Breast epithelium (tissue), 4 donors: Measurements from ENCODE around the gene PLAAT5. TPM values are rescaled to one million over a fixed set of nuclear protein-coding genes. Genes with fewer than 3 reads are reported as not detected.
A peak's percentile ranks its signal among the peaks of the same experiment; 100 is the strongest.

Source experiments
- DNase-seq, 2 donors: peaks; one replicate each; pipeline ENCODE4 v3.0.0-alpha.2; 2019; ENCODE audit warnings: low spot score in 2 of 2
- H3K27ac ChIP-seq, 2 donors: fragments of 200-600 bp; sonication (generic) in 1 of 2; one replicate each; pipeline ENCODE4 v1.5.1; 2016 to 2019; ENCODE audit warnings: mild to moderate bottlenecking in 1 of 2
- H3K27me3 ChIP-seq, 2 donors: fragments of 200-600 bp; sonication (generic) in 1 of 2; one replicate each; pipeline versions ENCODE4 v1.5.1 to v1.6.0; 2017 to 2019; ENCODE audit warnings: control low read depth in 1 of 2, mild to moderate bottlenecking in 1 of 2
- H3K36me3 ChIP-seq: fragments of 200-600 bp; one replicate; pipeline ENCODE4 v1.5.1; 2019
- H3K4me1 ChIP-seq, 2 donors: fragments of 200-600 bp; sonication (generic); one replicate each; pipeline ENCODE4 v1.5.1; 2016 to 2019; ENCODE audit warnings: control low read depth in 1 of 2
- H3K4me3 ChIP-seq, 3 donors: fragments of 200-600 bp; sonication (generic); 1 replicate in 2 of 3; 2 replicates in 1 of 3; pipeline ENCODE4 v1.5.1; 2016 to 2019; ENCODE audit warnings: mild to moderate bottlenecking in 3 of 3, moderate library complexity in 2 of 3
- H3K9me3 ChIP-seq, 2 donors: fragments of 200-600 bp; sonication (generic) in 1 of 2; one replicate each; pipeline ENCODE4 v1.5.1; 2016 to 2019; ENCODE audit warnings: control low read depth in 1 of 2
- POLR2A ChIP-seq: fragments of 450-650 bp; IDR thresholded peaks from one replicate; pipeline ENCODE4 v1.6.1; 2016; ENCODE audit warnings: antibody characterized with exemption, mild to moderate bottlenecking, moderate library complexity
- POLR2AphosphoS5 ChIP-seq, 3 donors: sonication (generic); formaldehyde crosslinking; IDR thresholded peaks; one replicate each; pipeline ENCODE4 v1.6.1; 2017; ENCODE audit warnings: antibody characterized with exemption in 3 of 3
- intact Hi-C: fragments of 100-400 bp; cut with DNase I; formaldehyde crosslinking; loops from one replicate; pipeline ENCODE4 v1.15.1; 2023; ENCODE audit warnings: low total_unique reads
- total RNA-seq, 3 donors: library from RNA; depleted of rRNA; stranded (reverse); fragments of >200 nt; gene quantifications; one replicate each; pipeline ENCODE4 v1.1.0, GENCODE V29; 2016
- TF ChIP-seq, protein P1 (sequence below), 3 donors: fragments of 450-650 bp; IDR thresholded peaks; one replicate each; pipeline ENCODE4 v1.5.1; 2016 to 2017; ENCODE audit warnings: antibody characterized with exemption in 3 of 3, mild to moderate bottlenecking in 3 of 3, moderate library complexity in 3 of 3

PLAAT5 gene
- total RNA-seq, 3 donors from 2014 or later, result 9.8 to 61.9 (median 11.9) TPM

DNA sequence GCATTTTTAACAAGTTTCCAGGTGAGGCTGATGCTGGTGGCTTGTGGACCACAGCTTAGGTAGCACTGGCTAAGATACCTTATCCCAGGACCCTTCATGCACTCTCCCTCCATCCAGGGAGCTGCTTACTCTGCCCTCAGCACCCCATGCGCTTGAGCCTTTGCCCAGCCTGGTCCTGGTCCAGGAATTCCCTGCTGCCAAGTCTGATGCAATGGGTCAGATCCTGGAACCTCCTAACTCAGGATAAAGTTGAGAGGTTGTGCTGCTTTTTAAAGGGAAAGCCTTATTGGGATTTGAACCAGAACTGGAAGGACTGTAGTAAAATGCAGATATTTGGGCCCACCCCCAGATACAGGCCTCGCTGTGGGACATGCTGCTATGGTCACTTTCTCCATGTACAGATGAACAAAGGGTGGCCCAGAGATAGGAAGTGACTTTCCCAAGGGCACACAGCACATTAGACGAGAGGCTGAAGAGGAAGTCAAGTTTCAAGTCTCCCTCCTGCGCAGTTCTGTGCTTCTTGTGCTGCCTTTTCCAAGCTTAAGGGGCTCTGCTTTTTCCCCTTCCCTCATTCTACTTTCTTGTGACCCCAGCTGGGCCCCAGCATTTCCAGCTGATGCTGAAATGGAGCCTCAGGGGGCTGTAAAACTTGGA, 14.1 kb upstream of the PLAAT5 start:
- Histone ChIP-seq H3K27me3 (no peaks in the 10 kb centered on the region), H3K4me3 (no peak overlapping the region), H3K27ac (no peak overlapping the region), H3K36me3 (no peaks in the 10 kb centered on the region), H3K9me3 (peaks cover 0 to 8% of the 10 kb centered on the region in 2 donors), H3K4me1 (no peaks in the 10 kb centered on the region)
- intact Hi-C loops, result no loop called here
- DNase-seq, result peak in 1 of 2 donors; percentile 66
- TF ChIP-seq POLR2A, result no peak
- TF ChIP-seq, protein P1, sequence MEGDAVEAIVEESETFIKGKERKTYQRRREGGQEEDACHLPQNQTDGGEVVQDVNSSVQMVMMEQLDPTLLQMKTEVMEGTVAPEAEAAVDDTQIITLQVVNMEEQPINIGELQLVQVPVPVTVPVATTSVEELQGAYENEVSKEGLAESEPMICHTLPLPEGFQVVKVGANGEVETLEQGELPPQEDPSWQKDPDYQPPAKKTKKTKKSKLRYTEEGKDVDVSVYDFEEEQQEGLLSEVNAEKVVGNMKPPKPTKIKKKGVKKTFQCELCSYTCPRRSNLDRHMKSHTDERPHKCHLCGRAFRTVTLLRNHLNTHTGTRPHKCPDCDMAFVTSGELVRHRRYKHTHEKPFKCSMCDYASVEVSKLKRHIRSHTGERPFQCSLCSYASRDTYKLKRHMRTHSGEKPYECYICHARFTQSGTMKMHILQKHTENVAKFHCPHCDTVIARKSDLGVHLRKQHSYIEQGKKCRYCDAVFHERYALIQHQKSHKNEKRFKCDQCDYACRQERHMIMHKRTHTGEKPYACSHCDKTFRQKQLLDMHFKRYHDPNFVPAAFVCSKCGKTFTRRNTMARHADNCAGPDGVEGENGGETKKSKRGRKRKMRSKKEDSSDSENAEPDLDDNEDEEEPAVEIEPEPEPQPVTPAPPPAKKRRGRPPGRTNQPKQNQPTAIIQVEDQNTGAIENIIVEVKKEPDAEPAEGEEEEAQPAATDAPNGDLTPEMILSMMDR (IDR thresholded peaks at IDR 0.05), result no peak
- TF ChIP-seq POLR2AphosphoS5 (IDR thresholded peaks at IDR 0.05), result no peak

GRCh38 chr11:63504054-63504453, 13.1 kb upstream of the PLAAT5 start:
- intact Hi-C loops, result no loop called here
- TF ChIP-seq POLR2A, result no peak
- TF ChIP-seq, protein P1 (IDR thresholded peaks at IDR 0.05), result no peak
- H3K27ac ChIP-seq, result no peak overlapping the region

GRCh38 chr11:63503492-63503891, 12.5 kb upstream of the PLAAT5 start:
- Histone ChIP-seq H3K36me3 (no peaks in the 10 kb centered on the region), H3K4me3 (no peak overlapping the region), H3K27me3 (no peaks in the 10 kb centered on the region), H3K27ac (no peak overlapping the region), H3K9me3 (peaks cover 0 to 11% of the 10 kb centered on the region in 2 donors), H3K4me1 (no peaks in the 10 kb centered on the region)
- TF ChIP-seq POLR2AphosphoS5 (IDR thresholded peaks at IDR 0.05) (no peak), POLR2A (no peak)
- TF ChIP-seq, protein P1 (IDR thresholded peaks at IDR 0.05), result no peak
- DNase-seq, result no peak
- intact Hi-C loops, result no loop called here

More at GRCh38 chr11:63504054-63504453, 13.1 kb upstream of the PLAAT5 start:
- Histone ChIP-seq H3K36me3 (no peaks in the 10 kb centered on the region), H3K27me3 (no peaks in the 10 kb centered on the region), H3K4me1 (no peaks in the 10 kb centered on the region), H3K4me3 (no peak overlapping the region), H3K9me3 (peaks cover 0 to 11% of the 10 kb centered on the region in 2 donors)
- no peak for DNase-seq

- no peaks in the 10 kb centered on the region for H3K4me1 ChIP-seq
- no peaks in the 10 kb centered on the region for H3K27me3 ChIP-seq
- H3K36me3 ChIP-seq, result no peaks in the 10 kb centered on the region
- TF ChIP-seq, protein P1 (IDR thresholded peaks at IDR 0.05), result no peak
- no peak for TF ChIP-seq POLR2AphosphoS5 (IDR thresholded peaks at IDR 0.05)
- TF ChIP-seq POLR2A, result no peak
- H3K27ac ChIP-seq, result no peak overlapping the region
- no peak for DNase-seq
- H3K9me3 ChIP-seq, result peaks cover 0 to 11% of the 10 kb centered on the region in 2 donors
- no peak overlapping the region for H3K4me3 ChIP-seq
- intact Hi-C loops, result no loop called here
Measured at GRCh38 chr11:63502252-63502820, 11.4 kb upstream of the PLAAT5 start.

DNA sequence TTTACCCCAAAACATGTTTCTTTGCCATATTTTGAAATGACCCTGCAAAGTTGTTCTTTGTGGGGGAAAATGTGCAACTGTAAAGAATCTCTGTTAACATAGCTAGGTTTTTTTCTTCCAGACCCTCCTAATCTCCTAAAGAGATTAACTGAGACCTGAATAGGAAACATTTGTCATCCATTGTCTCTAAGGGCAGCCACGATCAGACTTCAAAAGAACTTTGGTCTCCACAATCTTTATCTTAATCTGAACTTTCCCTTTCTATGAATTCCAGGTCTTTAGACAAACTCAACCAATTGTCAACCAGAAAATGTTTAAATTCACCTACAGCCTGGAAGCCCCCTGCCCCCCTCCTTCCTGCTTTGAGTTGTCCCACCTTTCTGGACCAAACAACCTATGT, 10.3 kb upstream of the PLAAT5 start:
- intact Hi-C loops, result no loop called here
- Histone ChIP-seq H3K27ac (no peak overlapping the region), H3K4me1 (no peaks in the 10 kb centered on the region), H3K36me3 (no peaks in the 10 kb centered on the region), H3K27me3 (no peaks in the 10 kb centered on the region), H3K9me3 (peaks cover 0 to 11% of the 10 kb centered on the region in 2 donors), H3K4me3 (no peak overlapping the region)
- TF ChIP-seq POLR2A (no peak), POLR2AphosphoS5 (IDR thresholded peaks at IDR 0.05) (no peak)
- DNase-seq, result no peak
